ENCODE data around the gene OR4K15.
"Not testable (repeated sequence)": the region's sequence is repeated elsewhere in the genome, so short reads cannot be mapped to it uniquely, and the experiment has no call there.

The OR4K15 gene

GRCh38 chr14:19975291-19975690, at the start of gene OR4K15:
TSS of gene OR4K15 (plus strand) at chr14:19975591. CDS start at chr14:19975591, 0 bp downstream.
- no peak for TF ChIP-seq CTCF (IDR thresholded peaks at IDR 0.05; ENCODE audit: control insufficient read depth, insufficient read depth, low read depth, low read length, missing control alignments)
- no peak for DNase-seq (ENCODE audit: low read depth)
- H3K4me3 ChIP-seq (ENCODE audit: control insufficient read depth, low read depth, low read length), result no peak within 1 kb of the TSS

GRCh38 chr14:19930617-19931016, 44.8 kb upstream of the OR4K15 start, which contains the start of gene OR4K1:
TSS of gene OR4K1 (plus strand) at chr14:19930917. CDS start at chr14:19935667, 4,750 bp downstream.
- no peak for TF ChIP-seq CTCF (IDR thresholded peaks at IDR 0.05; ENCODE audit: control insufficient read depth, insufficient read depth, low read depth, low read length, missing control alignments)
- no peak for DNase-seq (ENCODE audit: low read depth)
- H3K4me3 ChIP-seq (ENCODE audit: control insufficient read depth, low read depth, low read length), result no peak within 1 kb of the TSS

DNA sequence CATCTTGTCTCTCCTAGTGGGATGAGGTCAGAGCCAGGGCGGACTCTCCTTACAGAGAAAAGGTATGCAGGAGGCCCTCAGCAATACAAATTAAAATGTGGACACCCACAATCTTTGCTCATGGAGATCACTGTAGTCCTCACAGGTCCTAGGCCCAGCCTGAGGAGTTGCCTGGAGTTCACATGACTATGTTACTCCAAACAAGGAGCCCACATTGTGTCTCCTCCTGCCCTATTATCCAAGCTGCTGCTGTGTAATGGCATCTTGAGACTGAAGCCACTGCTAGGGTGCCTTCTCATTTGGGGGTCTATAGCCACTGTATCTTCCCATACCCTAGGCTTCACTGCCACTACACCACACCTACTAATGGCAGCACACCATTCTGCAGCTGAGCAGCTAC, 33.7 kb upstream of the OR4K15 start:
- DNase-seq (ENCODE audit: low read depth), result no peak
- no peak overlapping the region for H3K4me3 ChIP-seq (ENCODE audit: control insufficient read depth, low read depth, low read length)
- no peak for TF ChIP-seq CTCF (IDR thresholded peaks at IDR 0.05; ENCODE audit: control insufficient read depth, insufficient read depth, low read depth, low read length, missing control alignments)

DNA sequence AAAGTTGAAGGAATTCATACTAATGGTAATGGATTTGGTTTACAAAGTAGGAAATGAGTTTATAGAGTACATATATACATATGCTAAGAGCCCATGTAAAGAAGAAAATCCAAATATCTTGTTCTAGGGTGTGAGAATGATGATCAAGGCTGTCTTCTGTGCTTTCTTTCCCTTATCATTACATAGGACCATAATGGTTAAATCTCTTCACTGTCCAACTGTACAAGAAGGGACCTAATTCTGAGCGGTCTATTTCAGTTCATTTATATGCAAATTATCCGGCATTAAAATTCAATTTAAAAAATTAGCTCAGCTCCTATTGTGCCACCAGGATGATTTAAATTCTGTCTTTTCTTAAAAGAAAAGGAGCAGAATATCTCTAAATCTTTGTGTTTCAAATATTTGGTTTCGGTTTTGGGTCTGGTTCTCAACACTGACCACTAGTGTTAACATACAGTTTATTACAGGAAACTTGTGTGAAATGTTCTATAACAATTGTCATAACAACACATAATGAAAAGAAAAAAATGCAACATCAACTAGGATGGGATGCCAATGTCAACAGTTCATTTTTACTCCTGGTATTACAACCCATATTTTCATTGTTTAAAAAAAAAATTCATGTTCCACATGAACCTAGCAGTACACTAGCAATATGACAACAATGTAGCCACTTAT, 27.8 kb upstream of the OR4K15 start:
- TF ChIP-seq CTCF (IDR thresholded peaks at IDR 0.05; ENCODE audit: control insufficient read depth, insufficient read depth, low read depth, low read length, missing control alignments), result no peak
- no peak for DNase-seq (ENCODE audit: low read depth)
- H3K4me3 ChIP-seq (ENCODE audit: control insufficient read depth, low read depth, low read length), result no peak overlapping the region

- H3K4me3 ChIP-seq (ENCODE audit: control insufficient read depth, low read depth, low read length), result no peak overlapping the region
- no peak for TF ChIP-seq CTCF (IDR thresholded peaks at IDR 0.05; ENCODE audit: control insufficient read depth, insufficient read depth, low read depth, low read length, missing control alignments)
- no peak for DNase-seq (ENCODE audit: low read depth)
These were observed 26.2 kb upstream of the OR4K15 start for GRCh38 chr14:19949218-19949617.

DNA sequence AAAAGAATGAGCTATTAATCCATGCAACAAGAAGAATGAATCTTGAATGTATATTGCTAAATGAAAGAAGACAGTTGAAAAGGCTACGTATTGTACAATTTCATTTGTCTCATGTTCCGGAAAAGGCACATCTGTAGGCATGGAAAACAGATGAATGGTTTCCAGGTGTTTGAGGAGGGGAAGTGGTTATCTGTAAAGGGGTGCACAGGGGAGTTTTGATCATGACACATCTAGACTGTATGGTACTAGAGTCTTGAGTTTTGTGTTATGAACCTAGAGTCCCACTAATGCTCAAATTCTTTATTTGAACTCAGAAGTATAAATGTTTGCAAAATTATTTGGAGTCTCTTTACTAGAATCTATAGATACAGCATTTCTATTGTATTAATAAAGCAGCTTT, 5.7 kb upstream of the OR4K15 start:
- not testable (repeated sequence) for DNase-seq (ENCODE audit: low read depth); H3K4me3 ChIP-seq (ENCODE audit: control insufficient read depth, low read depth, low read length)

DNA sequence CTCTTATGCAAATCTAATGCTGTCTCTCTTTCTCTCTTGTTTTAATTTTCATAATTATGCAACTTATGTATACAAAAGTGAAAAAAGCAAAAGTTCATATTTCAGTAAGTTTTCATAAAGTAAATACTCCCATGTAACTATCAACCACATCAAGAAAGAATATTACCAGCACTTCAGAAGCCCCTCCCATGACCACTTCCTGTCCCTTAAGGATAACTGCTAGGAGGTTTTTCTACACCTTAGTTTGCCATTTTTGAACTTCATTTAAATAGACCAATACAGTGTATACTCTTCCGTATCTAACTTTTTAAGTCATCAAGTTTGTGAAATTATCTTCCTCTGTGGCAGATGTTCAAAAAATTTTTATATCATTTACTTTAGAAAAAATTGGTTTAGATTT, 547 bp upstream of the OR4K15 start:
- H3K4me3 ChIP-seq (ENCODE audit: control insufficient read depth, low read depth, low read length), result no peak overlapping the region
- no peak for TF ChIP-seq CTCF (IDR thresholded peaks at IDR 0.05; ENCODE audit: control insufficient read depth, insufficient read depth, low read depth, low read length, missing control alignments)
- no peak for DNase-seq (ENCODE audit: low read depth)

All from AG09309 (cell line).